Peyer's patch (tissue), 4 donors: ENCODE measurements around the gene ENPP5.

Experiments used
- CTCF ChIP-seq, 6 experiments: fragments of 450-650 bp in 4 of 6; fragments of 200-600 bp in 2 of 6; sonication (generic) in 1 of 6; IDR thresholded peaks; one replicate each; pipeline ENCODE4 v1.5.1; 2017 to 2019; ENCODE audit warnings: antibody characterized with exemption in 6 of 6, mild to moderate bottlenecking in 3 of 6, moderate library complexity in 1 of 6
- POLR2A ChIP-seq, 2 donors: fragments of 450-650 bp; IDR thresholded peaks; one replicate each; pipeline ENCODE4 v1.5.1; 2017; ENCODE audit warnings: antibody characterized with exemption in 2 of 2, mild to moderate bottlenecking in 2 of 2, moderate library complexity in 2 of 2

DNA sequence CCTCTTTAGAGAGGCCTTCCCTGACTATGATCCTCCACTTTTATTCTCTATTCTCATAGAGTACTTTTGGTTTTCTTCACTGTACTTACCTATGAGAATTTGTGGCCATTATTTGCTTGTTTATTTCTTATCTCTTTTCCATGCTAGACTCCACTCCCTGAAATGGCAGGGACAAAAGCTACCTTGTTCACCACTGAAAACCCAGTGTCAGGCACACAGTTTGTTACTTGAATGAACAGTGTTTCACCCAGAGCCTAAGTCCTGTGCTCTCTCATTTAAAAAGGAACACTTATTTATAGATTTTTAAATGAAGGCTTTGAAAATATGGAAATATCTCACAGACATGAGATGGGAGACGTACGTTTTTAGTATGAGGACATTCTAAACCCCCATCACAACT is 47.7 kb upstream of the ENPP5 start:
- TF ChIP-seq POLR2A (IDR thresholded peaks at IDR 0.05): no peak
- TF ChIP-seq CTCF (IDR thresholded peaks at IDR 0.05): no peak
